Measurements from ENCODE around the gene TEX38.

DNA sequence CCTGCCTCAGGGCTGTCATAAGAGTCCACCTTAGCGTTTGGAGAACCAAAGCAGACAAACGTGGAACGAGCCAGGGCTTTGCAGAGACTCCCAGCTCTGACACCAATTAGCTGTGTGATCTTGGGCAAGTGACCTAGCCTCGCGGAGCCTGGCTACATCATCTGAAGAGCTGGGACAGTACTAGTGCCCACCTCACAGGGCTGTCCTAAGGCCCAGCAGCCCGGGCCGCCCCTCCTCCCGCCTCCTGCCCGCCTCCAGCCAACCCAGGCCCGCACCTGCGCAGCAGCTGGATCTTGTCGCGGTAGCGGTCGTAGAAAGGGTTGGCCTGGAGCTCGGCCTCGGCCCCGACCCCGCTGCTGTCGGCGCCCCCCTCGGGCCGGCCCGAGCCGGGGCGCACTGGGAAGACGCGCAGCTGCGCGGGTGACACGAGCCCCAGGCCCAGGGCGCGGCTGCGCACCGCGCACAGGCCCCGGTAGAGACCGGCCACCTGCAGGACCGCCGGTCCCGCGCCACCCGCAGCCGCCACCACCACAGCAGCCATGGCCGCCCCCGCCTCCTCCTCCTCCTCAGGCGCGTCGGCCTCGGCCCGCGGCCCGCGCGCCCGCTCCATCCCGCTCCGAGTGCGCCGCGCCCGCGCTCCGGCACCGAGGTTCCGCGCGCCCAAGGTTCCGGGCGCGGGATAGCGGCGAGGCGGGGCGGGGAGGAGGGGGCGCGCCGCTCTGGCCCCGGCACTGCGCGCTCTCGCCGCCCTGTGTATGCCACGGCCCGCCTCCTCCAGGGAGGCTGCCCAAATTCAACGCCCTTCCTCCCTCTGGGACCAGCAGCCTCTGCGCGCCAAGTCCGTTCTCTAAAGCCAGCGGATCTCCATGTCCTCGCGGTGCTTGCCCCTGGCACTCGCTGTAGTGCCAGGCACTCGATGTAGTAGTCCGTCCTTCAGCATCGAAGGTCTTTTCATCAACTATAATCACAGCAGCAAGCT is 3.6 kb upstream of the TEX38 start, which contains the start of gene ATPAF1:
- no peak for TF ChIP-seq EP300 (IDR thresholded peaks at IDR 0.05; ENCODE audit: borderline replicate concordance)
- TF ChIP-seq TAF1 (IDR thresholded peaks at IDR 0.05; ENCODE audit: low read depth) = no peak
- TF ChIP-seq, protein P1, sequence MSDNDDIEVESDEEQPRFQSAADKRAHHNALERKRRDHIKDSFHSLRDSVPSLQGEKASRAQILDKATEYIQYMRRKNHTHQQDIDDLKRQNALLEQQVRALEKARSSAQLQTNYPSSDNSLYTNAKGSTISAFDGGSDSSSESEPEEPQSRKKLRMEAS (IDR thresholded peaks at IDR 0.05) = no peak
- TF ChIP-seq YY1 (IDR thresholded peaks at IDR 0.05; ENCODE audit: low read depth) = peak; percentile 85
- TF ChIP-seq, protein P2, sequence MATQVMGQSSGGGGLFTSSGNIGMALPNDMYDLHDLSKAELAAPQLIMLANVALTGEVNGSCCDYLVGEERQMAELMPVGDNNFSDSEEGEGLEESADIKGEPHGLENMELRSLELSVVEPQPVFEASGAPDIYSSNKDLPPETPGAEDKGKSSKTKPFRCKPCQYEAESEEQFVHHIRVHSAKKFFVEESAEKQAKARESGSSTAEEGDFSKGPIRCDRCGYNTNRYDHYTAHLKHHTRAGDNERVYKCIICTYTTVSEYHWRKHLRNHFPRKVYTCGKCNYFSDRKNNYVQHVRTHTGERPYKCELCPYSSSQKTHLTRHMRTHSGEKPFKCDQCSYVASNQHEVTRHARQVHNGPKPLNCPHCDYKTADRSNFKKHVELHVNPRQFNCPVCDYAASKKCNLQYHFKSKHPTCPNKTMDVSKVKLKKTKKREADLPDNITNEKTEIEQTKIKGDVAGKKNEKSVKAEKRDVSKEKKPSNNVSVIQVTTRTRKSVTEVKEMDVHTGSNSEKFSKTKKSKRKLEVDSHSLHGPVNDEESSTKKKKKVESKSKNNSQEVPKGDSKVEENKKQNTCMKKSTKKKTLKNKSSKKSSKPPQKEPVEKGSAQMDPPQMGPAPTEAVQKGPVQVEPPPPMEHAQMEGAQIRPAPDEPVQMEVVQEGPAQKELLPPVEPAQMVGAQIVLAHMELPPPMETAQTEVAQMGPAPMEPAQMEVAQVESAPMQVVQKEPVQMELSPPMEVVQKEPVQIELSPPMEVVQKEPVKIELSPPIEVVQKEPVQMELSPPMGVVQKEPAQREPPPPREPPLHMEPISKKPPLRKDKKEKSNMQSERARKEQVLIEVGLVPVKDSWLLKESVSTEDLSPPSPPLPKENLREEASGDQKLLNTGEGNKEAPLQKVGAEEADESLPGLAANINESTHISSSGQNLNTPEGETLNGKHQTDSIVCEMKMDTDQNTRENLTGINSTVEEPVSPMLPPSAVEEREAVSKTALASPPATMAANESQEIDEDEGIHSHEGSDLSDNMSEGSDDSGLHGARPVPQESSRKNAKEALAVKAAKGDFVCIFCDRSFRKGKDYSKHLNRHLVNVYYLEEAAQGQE (IDR thresholded peaks at IDR 0.05; ENCODE audit: low read depth) = no peak
- no peak; the same call in 1 of the 2 replicates for TF ChIP-seq TCF12 (IDR thresholded peaks at IDR 0.05; ENCODE audit: low read depth)
- no peak for TF ChIP-seq RAD21 (IDR thresholded peaks at IDR 0.05; ENCODE audit: low read depth)
- TF ChIP-seq TEAD4 (IDR thresholded peaks at IDR 0.05) = 0 out of 2 replicates have a peak, but pooled peaks have one; percentile 10
- TF ChIP-seq, protein P3, sequence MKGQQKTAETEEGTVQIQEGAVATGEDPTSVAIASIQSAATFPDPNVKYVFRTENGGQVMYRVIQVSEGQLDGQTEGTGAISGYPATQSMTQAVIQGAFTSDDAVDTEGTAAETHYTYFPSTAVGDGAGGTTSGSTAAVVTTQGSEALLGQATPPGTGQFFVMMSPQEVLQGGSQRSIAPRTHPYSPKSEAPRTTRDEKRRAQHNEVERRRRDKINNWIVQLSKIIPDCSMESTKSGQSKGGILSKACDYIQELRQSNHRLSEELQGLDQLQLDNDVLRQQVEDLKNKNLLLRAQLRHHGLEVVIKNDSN (IDR thresholded peaks at IDR 0.05) = 0 out of 2 replicates have a peak, but pooled peaks have one; percentile 25
- TF ChIP-seq CEBPB (IDR thresholded peaks at IDR 0.05) = no peak
- TF ChIP-seq FOXM1 (IDR thresholded peaks at IDR 0.05; ENCODE audit: borderline replicate concordance, low read depth) = no peak

Measured in Ishikawa (cell line).